ENCODE data around the gene APOC1.

The APOC1 gene

GRCh38 chr19:44900328-44901244 lies 13.8 kb upstream of the APOC1 start:
- DNase-seq (ENCODE audit: low read depth) = no peak
- TF ChIP-seq, protein P1, sequence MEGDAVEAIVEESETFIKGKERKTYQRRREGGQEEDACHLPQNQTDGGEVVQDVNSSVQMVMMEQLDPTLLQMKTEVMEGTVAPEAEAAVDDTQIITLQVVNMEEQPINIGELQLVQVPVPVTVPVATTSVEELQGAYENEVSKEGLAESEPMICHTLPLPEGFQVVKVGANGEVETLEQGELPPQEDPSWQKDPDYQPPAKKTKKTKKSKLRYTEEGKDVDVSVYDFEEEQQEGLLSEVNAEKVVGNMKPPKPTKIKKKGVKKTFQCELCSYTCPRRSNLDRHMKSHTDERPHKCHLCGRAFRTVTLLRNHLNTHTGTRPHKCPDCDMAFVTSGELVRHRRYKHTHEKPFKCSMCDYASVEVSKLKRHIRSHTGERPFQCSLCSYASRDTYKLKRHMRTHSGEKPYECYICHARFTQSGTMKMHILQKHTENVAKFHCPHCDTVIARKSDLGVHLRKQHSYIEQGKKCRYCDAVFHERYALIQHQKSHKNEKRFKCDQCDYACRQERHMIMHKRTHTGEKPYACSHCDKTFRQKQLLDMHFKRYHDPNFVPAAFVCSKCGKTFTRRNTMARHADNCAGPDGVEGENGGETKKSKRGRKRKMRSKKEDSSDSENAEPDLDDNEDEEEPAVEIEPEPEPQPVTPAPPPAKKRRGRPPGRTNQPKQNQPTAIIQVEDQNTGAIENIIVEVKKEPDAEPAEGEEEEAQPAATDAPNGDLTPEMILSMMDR (IDR thresholded peaks at IDR 0.05; ENCODE audit: low read depth, low read length, missing control alignments) = no peak
- H3K4me3 ChIP-seq (ENCODE audit: low read depth, low read length) = no peak overlapping the region

DNA sequence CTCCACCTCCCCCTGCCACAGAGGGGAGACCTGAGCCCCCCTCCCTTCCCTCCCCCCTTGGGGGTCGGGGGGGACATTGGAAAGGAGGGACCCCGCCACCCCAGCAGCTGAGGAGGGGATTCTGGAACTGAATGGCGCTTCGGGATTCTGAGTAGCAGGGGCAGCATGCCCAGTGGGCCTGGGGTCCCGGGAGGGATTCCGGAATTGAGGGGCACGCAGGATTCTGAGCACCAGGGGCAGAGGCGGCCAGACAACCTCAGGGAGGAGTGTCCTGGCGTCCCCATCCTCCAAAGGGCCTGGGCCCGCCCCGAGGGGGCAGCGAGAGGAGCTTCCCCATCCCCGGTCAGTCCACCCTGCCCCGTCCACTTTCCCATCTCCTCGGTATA lies 11.2 kb upstream of the APOC1 start:
- no peak for DNase-seq (ENCODE audit: low read depth)
- H3K4me3 ChIP-seq (ENCODE audit: low read depth, low read length) = no peak overlapping the region
- TF ChIP-seq, protein P1 (IDR thresholded peaks at IDR 0.05; ENCODE audit: low read depth, low read length, missing control alignments) = no peak

- no peak for DNase-seq (ENCODE audit: low read depth)
- TF ChIP-seq, protein P1 (IDR thresholded peaks at IDR 0.05; ENCODE audit: low read depth, low read length, missing control alignments) = peak; percentile 93
- H3K4me3 ChIP-seq (ENCODE audit: low read depth, low read length) = no peak overlapping the region
Measured at GRCh38 chr19:44903602-44904425, 10.6 kb upstream of the APOC1 start.

DNA sequence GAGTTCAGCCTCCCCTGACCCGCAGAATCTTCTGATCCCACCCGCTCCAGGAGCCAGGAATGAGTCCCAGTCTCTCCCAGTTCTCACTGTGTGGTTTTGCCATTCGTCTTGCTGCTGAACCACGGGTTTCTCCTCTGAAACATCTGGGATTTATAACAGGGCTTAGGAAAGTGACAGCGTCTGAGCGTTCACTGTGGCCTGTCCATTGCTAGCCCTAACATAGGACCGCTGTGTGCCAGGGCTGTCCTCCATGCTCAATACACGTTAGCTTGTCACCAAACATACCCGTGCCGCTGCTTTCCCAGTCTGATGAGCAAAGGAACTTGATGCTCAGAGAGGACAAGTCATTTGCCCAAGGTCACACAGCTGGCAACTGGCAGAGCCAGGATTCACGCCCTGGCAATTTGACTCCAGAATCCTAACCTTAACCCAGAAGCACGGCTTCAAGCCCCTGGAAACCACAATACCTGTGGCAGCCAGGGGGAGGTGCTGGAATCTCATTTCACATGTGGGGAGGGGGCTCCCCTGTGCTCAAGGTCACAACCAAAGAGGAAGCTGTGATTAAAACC lies 9.9 kb upstream of the APOC1 start:
- no peak overlapping the region for H3K4me3 ChIP-seq (ENCODE audit: low read depth, low read length)
- TF ChIP-seq, protein P1 (IDR thresholded peaks at IDR 0.05; ENCODE audit: low read depth, low read length, missing control alignments) = peak; percentile 41
- no peak for DNase-seq (ENCODE audit: low read depth)

GRCh38 chr19:44905437-44906160 lies 8.8 kb upstream of the APOC1 start, which contains the start of gene APOE:
Gene APOE (plus strand): TSS chr19:44905796. CDS start chr19:44906625, 829 bp downstream.
- no peak for DNase-seq (ENCODE audit: low read depth)
- TF ChIP-seq, protein P1 (IDR thresholded peaks at IDR 0.05; ENCODE audit: low read depth, low read length, missing control alignments) = no peak
- no peak within 1 kb of the TSS for H3K4me3 ChIP-seq (ENCODE audit: low read depth, low read length)

GRCh38 chr19:44907613-44908012 lies 6.8 kb upstream of the APOC1 start:
- no peak for DNase-seq (ENCODE audit: low read depth)
- H3K4me3 ChIP-seq (ENCODE audit: low read depth, low read length) = no peak overlapping the region
- TF ChIP-seq, protein P1 (IDR thresholded peaks at IDR 0.05; ENCODE audit: low read depth, low read length, missing control alignments) = no peak

Data from GM12864 (cell line).